K562 (cell line): ENCODE data around the gene SLC7A8. TPM values are rescaled to one million over a fixed set of nuclear protein-coding genes. Genes with fewer than 3 reads are reported as not detected.
A peak's percentile ranks its signal among the peaks of the same experiment; 100 is the strongest.

Source experiments
- BCL6 ChIP-seq: fragments of 250-450 bp; sonication (Bioruptor Pico); IDR thresholded peaks from 2 replicates; pipeline ENCODE4 v1.4.0; 2020
- CBFA2T2 ChIP-seq: fragments of 450-650 bp; conservative IDR thresholded peaks from 2 replicates; pipeline ENCODE4 v1.6.1; 2017; ENCODE audit warnings: mild to moderate bottlenecking
- CBFA2T3 ChIP-seq: fragments of 450-650 bp; IDR thresholded peaks from 2 replicates; pipeline ENCODE4 v1.6.1; 2017
- CREM ChIP-seq: IDR thresholded peaks from 2 replicates; pipeline ENCODE4 v1.6.1; 2014; ENCODE audit warnings: antibody characterized with exemption, low read depth
- ILF3 ChIP-seq: fragments of 450-650 bp; IDR thresholded peaks from 2 replicates; pipeline ENCODE4 v1.6.1; 2018; ENCODE audit warnings: antibody characterized with exemption, mild to moderate bottlenecking, moderate library complexity, borderline replicate concordance
- MAFK ChIP-seq: IDR thresholded peaks from 2 replicates; pipeline ENCODE4 v1.6.1; 2011; ENCODE audit warnings: low read length, improper control_type of control experiment
- NFATC3 ChIP-seq: fragments of 450-650 bp; IDR thresholded peaks from 2 replicates; pipeline ENCODE4 v1.6.1; 2017; ENCODE audit warnings: mild to moderate bottlenecking
- NFIX ChIP-seq: fragments of 250-450 bp; sonication (Bioruptor Pico); IDR thresholded peaks from 2 replicates; pipeline ENCODE4 v1.4.0; 2020; ENCODE audit warnings: low read depth, mild to moderate bottlenecking, moderate library complexity
- PML ChIP-seq: IDR thresholded peaks from 2 replicates; pipeline ENCODE4 v1.6.1; 2012; ENCODE audit warnings: low read length, inconsistent platforms
- SAFB2 ChIP-seq: fragments of 200-400 bp; formaldehyde crosslinking; IDR thresholded peaks from 2 replicates; pipeline ENCODE4 v1.6.1; 2018; ENCODE audit warnings: borderline replicate concordance, low read length, low read depth, moderate library complexity; ENCODE audit not compliant: severe bottlenecking
- SMAD2 ChIP-seq: fragments of 150-350 bp; IDR thresholded peaks from 2 replicates; pipeline ENCODE4 v1.6.1; 2014; ENCODE audit warnings: low read depth, mild to moderate bottlenecking, low read length
- polyA plus RNA-seq, 8 experiments: library from polyadenylated mRNA; depleted of rRNA in 4 of 8; stranded (reverse) in 5 of 8; unstranded in 3 of 8; fragments of >200 nt; fragmentation: Nextera tagmentation in 2 of 8; fragmentation: Illumina TruSeq in 1 of 8; extraction: Ambion mirVana in 2 of 8; extraction: Trizol in 1 of 8; gene quantifications; 2 replicates each; pipeline versions ENCODE4 v1.2.1 to v1.2.3, GENCODE V29; 2011 to 2014; ENCODE audit warnings: inconsistent platforms in 1 of 8, missing spikeins in 1 of 8
- total RNA-seq, 7 experiments: library from RNA; depleted of rRNA in 6 of 7; stranded (reverse); fragments of >200 nt in 6 of 7; fragmentation: Illumina TruSeq in 2 of 7; extraction: Trizol in 2 of 7; gene quantifications; 2 replicates each; pipeline versions ENCODE4 v1.2.1 to v1.2.3, GENCODE V29; 2011 to 2021; ENCODE audit warnings: low replicate concordance in 1 of 7
- TF ChIP-seq, protein P1 (sequence below): sonication (generic); formaldehyde crosslinking; IDR thresholded peaks from 2 replicates; pipeline ENCODE4 v1.8.1; 2023; ENCODE audit warnings: missing genetic modification reagents, mild to moderate bottlenecking, borderline replicate concordance
- TF ChIP-seq, protein P2 (sequence below): sonication (generic); formaldehyde crosslinking; IDR thresholded peaks from 2 replicates; pipeline ENCODE4 v1.4.0; 2020; ENCODE audit warnings: mild to moderate bottlenecking, missing genetic modification reagents
- TF ChIP-seq, protein P3 (sequence below), 2 experiments: IDR thresholded peaks; 2 replicates each; pipeline ENCODE4 v1.6.1; 2011; ENCODE audit warnings: borderline replicate concordance in 1 of 2, control low read depth in 1 of 2, low read depth in 1 of 2, low read length in 1 of 2, mild to moderate bottlenecking in 1 of 2, mixed read lengths in 1 of 2, moderate library complexity in 1 of 2; ENCODE audit not compliant: insufficient read depth in 1 of 2, insufficient read length in 1 of 2, poor library complexity in 1 of 2, severe bottlenecking in 1 of 2; ENCODE audit errors: extremely low read depth in 1 of 2
- TF ChIP-seq, protein P4 (sequence below): sonication (generic); formaldehyde crosslinking; IDR thresholded peaks from 2 replicates; pipeline ENCODE4 v1.8.0; 2022; ENCODE audit warnings: missing genetic modification reagents, mild to moderate bottlenecking, borderline replicate concordance
- TF ChIP-seq, protein P5 (sequence below): fragments of 250-450 bp; sonication (Bioruptor Pico); IDR thresholded peaks from 2 replicates; pipeline ENCODE4 v1.8.0; 2021; ENCODE audit warnings: mild to moderate bottlenecking, moderate library complexity

The SLC7A8 gene
- total and polyA plus RNA-seq, 9 of the 15 experiments (the other 6 are each of a cell fraction or from before 2014, with no cell fraction given) = 2.0 to 33.0 (median 6.0) TPM

DNA sequence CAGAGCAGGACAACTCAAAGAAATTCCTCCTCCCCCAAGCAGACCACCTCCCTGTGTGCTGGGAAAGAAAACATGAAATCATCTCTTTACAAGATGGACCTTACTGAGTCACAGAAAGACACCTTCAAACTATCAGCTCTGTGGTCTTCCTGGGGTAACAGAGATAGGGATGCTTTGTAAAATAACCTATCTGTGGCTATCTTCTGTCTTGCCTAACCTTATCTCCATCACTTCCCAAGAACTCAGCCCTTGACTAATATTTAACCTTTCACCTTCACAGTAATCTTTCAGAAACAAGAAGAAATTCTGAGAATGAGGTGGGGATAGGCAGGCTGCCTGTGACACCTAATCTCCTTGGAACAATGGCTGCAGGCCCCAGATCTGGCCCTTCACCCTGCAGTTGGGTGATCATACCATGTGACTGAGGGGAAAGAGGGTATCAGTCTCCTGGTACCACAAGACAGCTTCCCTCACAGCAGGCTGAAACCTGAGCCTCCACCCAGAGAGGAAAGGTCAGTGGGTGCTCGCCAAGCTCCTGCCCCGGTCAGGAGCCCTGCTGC, 37.0 kb downstream of the SLC7A8 start (continued):
- TF ChIP-seq, protein P1, sequence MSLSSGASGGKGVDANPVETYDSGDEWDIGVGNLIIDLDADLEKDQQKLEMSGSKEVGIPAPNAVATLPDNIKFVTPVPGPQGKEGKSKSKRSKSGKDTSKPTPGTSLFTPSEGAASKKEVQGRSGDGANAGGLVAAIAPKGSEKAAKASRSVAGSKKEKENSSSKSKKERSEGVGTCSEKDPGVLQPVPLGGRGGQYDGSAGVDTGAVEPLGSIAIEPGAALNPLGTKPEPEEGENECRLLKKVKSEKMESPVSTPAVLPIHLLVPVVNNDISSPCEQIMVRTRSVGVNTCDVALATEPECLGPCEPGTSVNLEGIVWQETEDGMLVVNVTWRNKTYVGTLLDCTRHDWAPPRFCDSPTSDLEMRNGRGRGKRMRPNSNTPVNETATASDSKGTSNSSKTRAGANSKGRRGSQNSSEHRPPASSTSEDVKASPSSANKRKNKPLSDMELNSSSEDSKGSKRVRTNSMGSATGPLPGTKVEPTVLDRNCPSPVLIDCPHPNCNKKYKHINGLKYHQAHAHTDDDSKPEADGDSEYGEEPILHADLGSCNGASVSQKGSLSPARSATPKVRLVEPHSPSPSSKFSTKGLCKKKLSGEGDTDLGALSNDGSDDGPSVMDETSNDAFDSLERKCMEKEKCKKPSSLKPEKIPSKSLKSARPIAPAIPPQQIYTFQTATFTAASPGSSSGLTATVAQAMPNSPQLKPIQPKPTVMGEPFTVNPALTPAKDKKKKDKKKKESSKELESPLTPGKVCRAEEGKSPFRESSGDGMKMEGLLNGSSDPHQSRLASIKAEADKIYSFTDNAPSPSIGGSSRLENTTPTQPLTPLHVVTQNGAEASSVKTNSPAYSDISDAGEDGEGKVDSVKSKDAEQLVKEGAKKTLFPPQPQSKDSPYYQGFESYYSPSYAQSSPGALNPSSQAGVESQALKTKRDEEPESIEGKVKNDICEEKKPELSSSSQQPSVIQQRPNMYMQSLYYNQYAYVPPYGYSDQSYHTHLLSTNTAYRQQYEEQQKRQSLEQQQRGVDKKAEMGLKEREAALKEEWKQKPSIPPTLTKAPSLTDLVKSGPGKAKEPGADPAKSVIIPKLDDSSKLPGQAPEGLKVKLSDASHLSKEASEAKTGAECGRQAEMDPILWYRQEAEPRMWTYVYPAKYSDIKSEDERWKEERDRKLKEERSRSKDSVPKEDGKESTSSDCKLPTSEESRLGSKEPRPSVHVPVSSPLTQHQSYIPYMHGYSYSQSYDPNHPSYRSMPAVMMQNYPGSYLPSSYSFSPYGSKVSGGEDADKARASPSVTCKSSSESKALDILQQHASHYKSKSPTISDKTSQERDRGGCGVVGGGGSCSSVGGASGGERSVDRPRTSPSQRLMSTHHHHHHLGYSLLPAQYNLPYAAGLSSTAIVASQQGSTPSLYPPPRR (CRISPR knock-in tag) = no peak; the same call in 1 of the 2 replicates
- TF ChIP-seq CBFA2T3 (peak; percentile 100), NFATC3 (peak; percentile 73; the same call in 1 of the 2 replicates), SAFB2 (no peak), CBFA2T2 (peak; percentile 100), PML (peak; percentile 98), ILF3 (no peak), NFIX (no peak), CREM (peak; percentile 62), MAFK (no peak), BCL6 (no peak), SMAD2 (no peak)
- TF ChIP-seq, protein P2, sequence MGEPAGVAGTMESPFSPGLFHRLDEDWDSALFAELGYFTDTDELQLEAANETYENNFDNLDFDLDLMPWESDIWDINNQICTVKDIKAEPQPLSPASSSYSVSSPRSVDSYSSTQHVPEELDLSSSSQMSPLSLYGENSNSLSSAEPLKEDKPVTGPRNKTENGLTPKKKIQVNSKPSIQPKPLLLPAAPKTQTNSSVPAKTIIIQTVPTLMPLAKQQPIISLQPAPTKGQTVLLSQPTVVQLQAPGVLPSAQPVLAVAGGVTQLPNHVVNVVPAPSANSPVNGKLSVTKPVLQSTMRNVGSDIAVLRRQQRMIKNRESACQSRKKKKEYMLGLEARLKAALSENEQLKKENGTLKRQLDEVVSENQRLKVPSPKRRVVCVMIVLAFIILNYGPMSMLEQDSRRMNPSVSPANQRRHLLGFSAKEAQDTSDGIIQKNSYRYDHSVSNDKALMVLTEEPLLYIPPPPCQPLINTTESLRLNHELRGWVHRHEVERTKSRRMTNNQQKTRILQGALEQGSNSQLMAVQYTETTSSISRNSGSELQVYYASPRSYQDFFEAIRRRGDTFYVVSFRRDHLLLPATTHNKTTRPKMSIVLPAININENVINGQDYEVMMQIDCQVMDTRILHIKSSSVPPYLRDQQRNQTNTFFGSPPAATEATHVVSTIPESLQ (CRISPR knock-in tag) = no peak
- TF ChIP-seq, protein P3, sequence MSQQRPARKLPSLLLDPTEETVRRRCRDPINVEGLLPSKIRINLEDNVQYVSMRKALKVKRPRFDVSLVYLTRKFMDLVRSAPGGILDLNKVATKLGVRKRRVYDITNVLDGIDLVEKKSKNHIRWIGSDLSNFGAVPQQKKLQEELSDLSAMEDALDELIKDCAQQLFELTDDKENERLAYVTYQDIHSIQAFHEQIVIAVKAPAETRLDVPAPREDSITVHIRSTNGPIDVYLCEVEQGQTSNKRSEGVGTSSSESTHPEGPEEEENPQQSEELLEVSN (IDR thresholded peaks at IDR 0.05; ENCODE audit: borderline replicate concordance in 1 of 2, extremely low read depth in 1 of 2, insufficient read depth in 1 of 2, insufficient read length in 1 of 2, low read depth in 1 of 2, low read length in 1 of 2, poor library complexity in 1 of 2, severe bottlenecking in 1 of 2) = no peak
- TF ChIP-seq, protein P4, sequence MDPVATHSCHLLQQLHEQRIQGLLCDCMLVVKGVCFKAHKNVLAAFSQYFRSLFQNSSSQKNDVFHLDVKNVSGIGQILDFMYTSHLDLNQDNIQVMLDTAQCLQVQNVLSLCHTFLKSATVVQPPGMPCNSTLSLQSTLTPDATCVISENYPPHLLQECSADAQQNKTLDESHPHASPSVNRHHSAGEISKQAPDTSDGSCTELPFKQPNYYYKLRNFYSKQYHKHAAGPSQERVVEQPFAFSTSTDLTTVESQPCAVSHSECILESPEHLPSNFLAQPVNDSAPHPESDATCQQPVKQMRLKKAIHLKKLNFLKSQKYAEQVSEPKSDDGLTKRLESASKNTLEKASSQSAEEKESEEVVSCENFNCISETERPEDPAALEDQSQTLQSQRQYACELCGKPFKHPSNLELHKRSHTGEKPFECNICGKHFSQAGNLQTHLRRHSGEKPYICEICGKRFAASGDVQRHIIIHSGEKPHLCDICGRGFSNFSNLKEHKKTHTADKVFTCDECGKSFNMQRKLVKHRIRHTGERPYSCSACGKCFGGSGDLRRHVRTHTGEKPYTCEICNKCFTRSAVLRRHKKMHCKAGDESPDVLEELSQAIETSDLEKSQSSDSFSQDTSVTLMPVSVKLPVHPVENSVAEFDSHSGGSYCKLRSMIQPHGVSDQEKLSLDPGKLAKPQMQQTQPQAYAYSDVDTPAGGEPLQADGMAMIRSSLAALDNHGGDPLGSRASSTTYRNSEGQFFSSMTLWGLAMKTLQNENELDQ (CRISPR knock-in tag) = no peak
- TF ChIP-seq, protein P5, sequence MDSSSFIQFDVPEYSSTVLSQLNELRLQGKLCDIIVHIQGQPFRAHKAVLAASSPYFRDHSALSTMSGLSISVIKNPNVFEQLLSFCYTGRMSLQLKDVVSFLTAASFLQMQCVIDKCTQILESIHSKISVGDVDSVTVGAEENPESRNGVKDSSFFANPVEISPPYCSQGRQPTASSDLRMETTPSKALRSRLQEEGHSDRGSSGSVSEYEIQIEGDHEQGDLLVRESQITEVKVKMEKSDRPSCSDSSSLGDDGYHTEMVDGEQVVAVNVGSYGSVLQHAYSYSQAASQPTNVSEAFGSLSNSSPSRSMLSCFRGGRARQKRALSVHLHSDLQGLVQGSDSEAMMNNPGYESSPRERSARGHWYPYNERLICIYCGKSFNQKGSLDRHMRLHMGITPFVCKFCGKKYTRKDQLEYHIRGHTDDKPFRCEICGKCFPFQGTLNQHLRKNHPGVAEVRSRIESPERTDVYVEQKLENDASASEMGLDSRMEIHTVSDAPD (CRISPR knock-in tag) = peak; percentile 62; the same call in 1 of the 2 replicates
